ENCODE results near the gene TRIM29. TPM values are rescaled to one million over a fixed set of nuclear protein-coding genes. Genes with fewer than 3 reads are reported as not detected.

The TRIM29 gene
- total and polyA plus RNA-seq, 10 of the 15 experiments (the other 5 are each of a cell fraction or from before 2014, with no cell fraction given): 0.08 to 0.67 (median 0.26) TPM; not detected in 5

GRCh38 chr11:120149246-120149645 is 11.3 kb upstream of the TRIM29 start:
- ChIA-PET CTCF (no interaction called here), SMC1A (ENCODE audit: uncharacterized antibody, unreplicated experiment) (no interaction called here), POLR2A (no interaction called here), RAD21 (ENCODE audit: unreplicated experiment) (no interaction called here)
- Histone ChIP-seq H3K27ac (ENCODE audit: control insufficient read depth, insufficient read depth) (no peak overlapping the region), H4K20me1 (ENCODE audit: control insufficient read depth, insufficient read depth) (no peaks in the 10 kb centered on the region), H2AFZ (ENCODE audit: control insufficient read depth, low read depth, low read length) (no peak overlapping the region), H3K79me2 (ENCODE audit: control insufficient read depth, insufficient read depth, low read length) (no peaks in the 10 kb centered on the region), H3K9ac (ENCODE audit: control insufficient read depth, insufficient read depth, low read length) (no peak overlapping the region), H3K4me3 (no peak overlapping the region), H3K9me3 (replicated peaks; ENCODE audit: control insufficient read depth, insufficient read depth, low read length) (no peaks in the 10 kb centered on the region), H3K4me1 (ENCODE audit: control insufficient read depth, insufficient read depth, low read length) (no peaks in the 10 kb centered on the region), H3K4me2 (ENCODE audit: control insufficient read depth, insufficient read depth) (no peak overlapping the region), H3K36me3 (ENCODE audit: control insufficient read depth in 2 of 2, insufficient read depth in 2 of 2, low read length in 1 of 2) (no peaks in the 10 kb centered on the region), H3K27me3 (replicated peaks in 1 of 2; ENCODE audit: control insufficient read depth in 2 of 2, insufficient read depth in 2 of 2, low read length in 1 of 2) (peaks cover 4 to 7% of the 10 kb centered on the region in 2 experiments; a peak in 3 of 4 replicates)
- no peak for FAIRE-seq
- intact Hi-C loops (cut with micrococcal nuclease; ENCODE audit: unreplicated experiment) (no loop called here), in situ Hi-C loops (cut with MboI) (no loop called here)
- 36% methylated on average over 3 of the region's 3 CpGs for WGBS (ENCODE audit: insufficient coverage, insufficient replicate concordance, low lambda C conversion rate, missing lambda C conversion rate)
- no TSS peak for BruUV-seq (replicated peaks)
- no peak for ATAC-seq
- no peak for DNase-seq (ENCODE audit: low read depth, low spot score)
- TF ChIP-seq NFXL1 (IDR thresholded peaks at IDR 0.05; ENCODE audit: borderline replicate concordance): no peak
- TF ChIP-seq SMAD5 (IDR thresholded peaks at IDR 0.05; ENCODE audit: low read depth): no peak
- no peak for TF ChIP-seq RELB (IDR thresholded peaks at IDR 0.05; ENCODE audit: low read depth)
- TF ChIP-seq ATF3 (IDR thresholded peaks at IDR 0.05; ENCODE audit: borderline replicate concordance, extremely low read depth, low read depth, low read length): no peak
- TF ChIP-seq POU2F2 (IDR thresholded peaks at IDR 0.05; ENCODE audit: borderline replicate concordance, low read depth, low read length): no peak
- TF ChIP-seq RELA (IDR thresholded peaks at IDR 0.05; ENCODE audit: borderline replicate concordance, partially characterized antibody): no peak
- no peak for TF ChIP-seq ZBED1 (IDR thresholded peaks at IDR 0.05; ENCODE audit: borderline replicate concordance)
- TF ChIP-seq ESRRA (IDR thresholded peaks at IDR 0.05; ENCODE audit: low read length): no peak
- no peak for TF ChIP-seq BHLHE40 (IDR thresholded peaks at IDR 0.05; ENCODE audit: borderline replicate concordance in 1 of 2, low read depth in 2 of 2, low read length in 1 of 2)
- TF ChIP-seq POLR2A (IDR thresholded peaks at IDR 0.05; ENCODE audit: low read depth, low read length): no peak
- TF ChIP-seq MAX (IDR thresholded peaks at IDR 0.05; ENCODE audit: low read depth, low read length): no peak
- TF ChIP-seq ZNF217 (IDR thresholded peaks at IDR 0.05): no peak
- no peak for TF ChIP-seq MYB (IDR thresholded peaks at IDR 0.05; ENCODE audit: borderline replicate concordance, low read depth, low read length)
- TF ChIP-seq JUNB (IDR thresholded peaks at IDR 0.05): no peak
- TF ChIP-seq EGR1 (IDR thresholded peaks at IDR 0.05; ENCODE audit: borderline replicate concordance in 1 of 2, low read depth in 2 of 2, low read length in 2 of 2): no peak
- no peak for TF ChIP-seq IRF4 (IDR thresholded peaks at IDR 0.05; ENCODE audit: low read depth, low read length)
- no peak for TF ChIP-seq CHD1 (IDR thresholded peaks at IDR 0.05; ENCODE audit: low read depth, low read length)
